ENCODE data around the gene DACT3.

Gene DACT3

GRCh38 chr19:46611776-46612175 lies 49.2 kb downstream of the DACT3 start:
- no peak for DNase-seq (ENCODE audit: low read depth in 2 of 2)

- DNase-seq (ENCODE audit: low read depth in 2 of 2): no peak
These were observed 49.9 kb downstream of the DACT3 start for GRCh38 chr19:46610851-46611770.

GRCh38 chr19:46610413-46610775 lies 50.6 kb downstream of the DACT3 start:
- DNase-seq (ENCODE audit: low read depth in 2 of 2): no peak

- DNase-seq (ENCODE audit: low read depth in 2 of 2): no peak
These were observed 51.2 kb downstream of the DACT3 start for GRCh38 chr19:46609511-46610412.

GRCh38 chr19:46608581-46609345 lies 52.2 kb downstream of the DACT3 start:
- DNase-seq (ENCODE audit: low read depth in 2 of 2): no peak

GRCh38 chr19:46608178-46608577 lies 52.8 kb downstream of the DACT3 start:
- no peak for DNase-seq (ENCODE audit: low read depth in 2 of 2)

GRCh38 chr19:46607448-46607841 lies 53.5 kb downstream of the DACT3 start:
- DNase-seq (ENCODE audit: low read depth in 2 of 2): no peak

GRCh38 chr19:46606681-46607447 lies 54.1 kb downstream of the DACT3 start:
- DNase-seq (ENCODE audit: low read depth in 2 of 2): no peak

- DNase-seq (ENCODE audit: low read depth in 2 of 2): no peak
These were observed 55.0 kb downstream of the DACT3 start for GRCh38 chr19:46606019-46606418.

GRCh38 chr19:46605356-46605821 lies 55.6 kb downstream of the DACT3 start:
- DNase-seq (ENCODE audit: low read depth in 2 of 2): no peak

- DNase-seq (ENCODE audit: low read depth in 2 of 2): no peak
These were observed 56.1 kb downstream of the DACT3 start for GRCh38 chr19:46604781-46605355.

- DNase-seq (ENCODE audit: low read depth in 2 of 2): no peak
These were observed 57.2 kb downstream of the DACT3 start for GRCh38 chr19:46603752-46604231.

- DNase-seq (ENCODE audit: low read depth in 2 of 2): no peak
These were observed 57.8 kb downstream of the DACT3 start for GRCh38 chr19:46603195-46603637.

- DNase-seq (ENCODE audit: low read depth in 2 of 2): peak in 1 of 2 donors; percentile 63
These were observed 58.4 kb downstream of the DACT3 start for GRCh38 chr19:46602392-46603194.

- DNase-seq (ENCODE audit: low read depth in 2 of 2): no peak
These were observed 59.4 kb downstream of the DACT3 start, which contains the start of gene CALM3 for GRCh38 chr19:46601318-46602224. Gene CALM3, plus strand, starts transcription at chr19:46601330. Its CDS starts 105 bp downstream, at chr19:46601435.

GRCh38 chr19:46600384-46601317 lies 60.3 kb downstream of the DACT3 start:
- peak; percentile 91 to 93 for DNase-seq (ENCODE audit: low read depth in 2 of 2)

- no peak for DNase-seq (ENCODE audit: low read depth in 2 of 2)
These were observed 61.1 kb downstream of the DACT3 start for GRCh38 chr19:46599716-46600373.
